ENCODE measurements around the gene C22orf39.

Gene C22orf39

DNA sequence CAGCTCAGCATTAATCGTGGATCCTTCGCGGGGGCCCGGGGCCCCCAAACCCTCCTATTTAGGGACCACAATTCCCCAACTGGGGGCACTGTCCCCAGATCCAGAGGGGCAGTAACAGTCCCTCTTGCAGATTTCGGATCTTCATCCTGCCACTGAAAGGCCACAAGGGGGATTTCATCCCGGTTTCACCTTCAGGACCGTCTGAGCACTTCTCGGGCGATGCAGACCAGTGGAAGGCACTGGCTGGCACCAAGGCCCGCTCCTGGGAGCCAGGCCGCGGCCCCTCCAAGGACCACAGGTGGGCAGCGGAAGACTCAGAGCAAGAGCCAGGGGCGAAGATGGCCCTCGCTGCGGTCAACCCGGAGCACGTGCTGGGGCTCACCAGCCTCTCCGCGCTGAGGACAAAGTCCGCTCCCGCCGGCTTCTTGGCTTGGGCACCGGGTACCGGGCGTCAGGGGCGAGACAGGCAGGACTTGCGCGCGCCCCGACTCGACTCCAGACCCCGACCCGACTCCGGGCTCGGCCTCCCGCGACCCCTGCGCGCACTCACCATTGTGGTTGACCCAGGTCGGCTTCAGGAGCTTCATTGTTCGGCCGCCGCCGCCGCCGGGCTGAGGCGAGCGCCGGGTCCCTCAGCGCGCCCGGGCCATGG is 16.5 kb downstream of the C22orf39 start:
- peak; percentile 54 for DNase-seq (ENCODE audit: low spot score)

DNA sequence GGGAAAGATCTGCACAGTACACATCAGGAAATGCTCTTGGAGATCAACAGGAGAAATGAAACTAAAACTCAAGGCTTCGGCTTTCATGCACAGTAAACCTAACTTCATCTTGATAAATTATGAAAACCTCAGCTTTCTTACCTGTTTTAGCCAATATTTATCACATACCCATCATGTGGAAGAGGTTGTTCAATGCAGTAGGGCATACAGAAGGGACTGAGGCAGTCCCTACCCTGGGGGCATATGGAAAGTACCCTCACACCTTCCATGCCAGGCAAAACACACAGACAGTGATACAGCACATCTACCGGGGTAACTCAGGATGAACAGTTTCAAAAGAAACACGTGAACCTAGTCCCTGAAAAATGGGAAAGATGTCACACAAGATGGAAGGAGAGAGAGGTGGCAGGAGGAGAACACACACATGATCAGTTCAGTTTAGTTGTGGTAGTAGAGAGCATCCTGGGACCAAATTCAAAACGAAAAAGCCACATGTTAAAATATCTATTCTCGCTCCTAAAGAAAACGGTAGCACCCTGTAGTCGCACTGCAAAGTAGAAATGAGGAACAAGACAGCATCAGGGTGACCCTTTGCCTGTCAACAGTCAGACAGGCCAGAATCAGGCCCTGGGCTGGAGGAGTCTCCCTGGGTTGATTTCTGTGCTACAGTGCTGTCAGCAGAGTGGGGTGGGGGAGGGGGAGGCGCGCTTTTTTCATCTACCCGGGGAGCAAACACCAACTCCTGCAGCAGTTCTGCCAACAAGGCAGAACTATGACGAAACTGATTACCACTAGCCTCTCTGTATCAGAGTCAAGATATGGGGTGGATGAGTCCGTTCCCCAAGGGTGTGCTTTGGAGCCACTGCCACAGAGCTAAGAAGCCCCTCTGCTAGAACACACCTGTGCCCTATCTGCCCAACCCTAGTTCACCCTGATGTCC is 17.3 kb downstream of the C22orf39 start:
- DNase-seq (ENCODE audit: low spot score), result peak; percentile 74

DNA sequence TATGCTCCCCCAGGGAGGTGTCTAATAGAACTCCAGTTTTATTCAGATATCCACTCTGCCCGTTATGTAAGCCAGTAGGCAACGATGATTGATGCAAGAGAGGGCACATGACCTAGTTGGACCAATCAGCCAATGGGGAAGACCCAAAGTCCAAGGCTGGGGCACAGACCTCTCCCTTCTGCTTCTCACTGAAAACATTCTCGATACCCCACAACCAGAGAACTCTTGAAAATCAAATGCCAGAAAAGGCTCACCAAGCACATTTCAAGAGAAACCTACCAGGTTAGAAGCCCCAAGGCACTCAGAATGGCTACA is 23.4 kb downstream of the C22orf39 start:
- no peak for DNase-seq (ENCODE audit: low spot score)

DNA sequence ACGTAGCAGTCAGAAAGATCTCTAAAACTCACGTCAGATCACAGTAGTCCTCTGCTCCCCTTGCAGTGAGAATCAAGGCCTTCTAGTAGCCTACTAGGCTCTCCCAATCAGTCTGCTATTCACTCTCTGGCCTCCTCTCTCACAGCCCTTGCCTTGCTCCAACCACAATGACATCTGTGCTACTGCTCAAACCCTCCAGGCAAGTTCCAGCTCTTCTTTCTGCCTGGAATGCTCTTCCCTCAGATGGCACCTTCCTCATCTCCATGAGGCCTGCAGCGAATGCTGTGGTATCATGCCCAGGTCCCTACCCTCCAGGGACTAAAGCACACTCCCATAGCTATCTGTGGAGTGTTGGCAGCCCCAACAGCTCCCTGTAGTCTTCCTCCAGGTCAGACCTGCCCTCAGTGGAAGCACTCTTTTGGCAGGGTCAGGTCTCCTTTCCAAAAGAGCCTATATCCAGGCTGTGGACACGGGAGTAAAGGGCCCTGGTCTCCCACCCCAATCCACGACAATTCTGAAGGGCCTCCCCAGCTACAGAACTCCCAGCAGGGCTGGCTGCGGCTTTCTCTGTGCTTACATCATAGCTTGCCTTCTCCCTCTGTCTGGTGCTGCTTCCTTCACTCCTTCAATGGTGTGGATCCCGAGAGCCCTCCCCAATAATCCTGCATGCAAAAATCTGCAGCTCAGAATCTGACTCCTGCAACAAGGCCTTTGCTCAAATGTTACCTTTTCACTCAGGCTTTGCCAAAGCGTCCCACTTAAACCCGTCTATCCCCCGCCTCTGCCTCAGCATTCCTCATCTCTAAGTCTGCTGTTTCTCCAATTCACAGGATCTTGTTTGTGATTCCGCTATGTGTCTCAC is 24.8 kb downstream of the C22orf39 start:
- no peak for DNase-seq (ENCODE audit: low spot score)

DNA sequence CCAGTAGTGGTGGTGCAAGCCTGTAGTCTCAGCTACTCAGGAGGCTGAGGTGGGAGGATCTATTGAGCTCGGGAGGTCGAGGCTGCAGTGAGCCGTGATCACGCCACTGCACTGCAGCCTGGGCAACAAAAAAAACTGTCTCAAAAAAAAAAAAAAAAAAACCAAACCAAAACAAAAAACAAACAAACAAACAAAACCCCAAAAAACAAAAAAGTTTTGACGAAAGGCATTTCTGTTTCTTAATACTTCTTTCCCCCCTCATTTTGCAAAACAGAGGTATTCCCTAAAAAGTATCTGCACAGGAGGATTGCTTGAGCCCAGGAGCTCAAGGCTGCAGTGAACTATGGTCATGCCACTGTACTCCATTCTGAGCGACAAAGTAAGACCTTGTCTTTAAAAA is 27.2 kb downstream of the C22orf39 start:
- no peak for DNase-seq (ENCODE audit: low spot score)

DNA sequence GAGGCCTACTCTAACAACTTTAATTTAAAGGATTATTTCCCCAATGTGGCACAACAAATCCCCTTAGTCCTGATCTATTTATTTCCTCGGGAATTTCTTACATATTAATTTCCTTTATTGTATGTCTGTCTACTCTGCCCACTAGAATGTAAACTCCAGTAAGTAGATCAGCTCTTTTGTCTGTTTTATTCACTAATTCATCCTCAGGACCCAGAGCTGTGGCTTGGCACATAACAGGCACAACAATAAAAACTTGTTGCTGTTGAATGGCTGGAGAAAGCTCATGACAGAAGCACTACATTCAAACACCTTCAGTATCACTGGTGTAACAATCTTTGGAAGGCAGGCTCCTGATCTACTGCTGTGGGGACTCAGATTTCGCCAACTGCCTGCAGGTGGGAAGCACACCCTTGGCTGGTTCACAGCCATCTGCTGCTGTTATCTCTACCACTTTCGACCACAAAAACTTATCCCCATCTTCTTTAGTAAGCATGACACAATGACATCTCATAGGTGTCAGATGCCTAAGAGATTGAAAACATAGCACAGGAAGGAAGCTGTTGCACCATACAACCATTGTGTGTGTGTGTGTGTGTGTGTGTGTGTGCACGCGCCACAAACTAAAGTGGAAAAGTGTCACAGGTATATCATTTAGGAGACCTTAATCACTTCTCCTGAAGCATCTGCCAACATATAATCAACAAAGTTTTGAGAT is 27.9 kb downstream of the C22orf39 start:
- peak; percentile 79 for DNase-seq (ENCODE audit: low spot score)

DNA sequence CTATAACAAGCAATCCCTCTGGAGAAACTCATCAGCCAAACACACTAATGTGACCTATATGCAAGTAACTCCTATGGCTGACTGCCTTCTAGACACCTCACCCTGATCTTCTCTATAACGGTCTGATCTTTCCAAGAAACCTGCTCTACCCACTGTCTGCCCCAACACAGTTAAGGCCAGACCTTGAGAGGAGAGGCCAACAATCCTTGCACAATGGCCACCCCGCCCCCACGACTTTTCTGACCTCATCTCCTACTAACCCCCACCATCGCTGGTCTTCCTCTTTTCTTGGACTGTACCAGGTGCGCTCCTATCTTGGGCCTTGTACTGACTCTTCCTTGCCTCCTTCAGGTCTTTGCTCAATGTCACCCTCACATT is 28.4 kb downstream of the C22orf39 start:
- peak; percentile 65 for DNase-seq (ENCODE audit: low spot score)

DNA sequence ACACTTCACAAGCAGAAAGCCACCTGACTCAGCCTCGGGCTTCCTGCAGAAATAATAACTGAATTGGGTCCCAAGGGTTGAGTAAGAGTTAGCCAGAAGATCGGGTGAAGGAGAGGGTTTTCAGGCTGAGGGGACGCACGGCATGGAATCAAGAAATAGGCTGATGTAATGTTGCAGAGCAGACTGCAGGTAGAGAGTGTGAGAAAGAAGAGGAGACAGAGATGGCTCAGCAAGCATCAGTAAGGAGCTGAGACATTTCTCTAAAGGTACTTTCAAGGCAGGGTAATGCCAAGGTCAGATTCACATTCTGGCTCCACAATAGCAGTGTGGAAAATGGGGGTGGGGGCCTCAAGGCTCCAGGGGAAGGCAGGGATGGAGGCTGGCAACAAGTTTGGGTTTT is 34.6 kb downstream of the C22orf39 start:
- no peak for DNase-seq (ENCODE audit: low spot score)

DNA sequence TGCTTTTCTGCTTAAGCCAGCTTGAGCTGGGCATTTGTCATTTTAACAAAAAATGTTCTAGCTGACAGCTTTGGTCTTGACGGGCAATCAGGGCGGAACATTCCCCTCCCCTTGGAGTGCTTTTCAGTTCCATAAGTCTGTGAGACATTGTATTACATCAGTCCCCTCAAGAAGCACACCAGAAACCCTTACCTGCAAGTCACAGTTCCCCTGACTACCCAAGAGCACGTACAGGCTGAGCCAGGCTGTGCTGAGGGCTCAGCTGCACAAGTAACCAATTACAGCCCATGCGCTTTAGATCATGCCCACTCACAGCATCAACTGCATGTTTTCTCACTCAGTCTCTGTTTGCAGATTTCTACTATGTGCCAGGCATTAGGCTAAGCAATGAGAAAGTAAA is 35.0 kb downstream of the C22orf39 start:
- DNase-seq (ENCODE audit: low spot score), result no peak

DNA sequence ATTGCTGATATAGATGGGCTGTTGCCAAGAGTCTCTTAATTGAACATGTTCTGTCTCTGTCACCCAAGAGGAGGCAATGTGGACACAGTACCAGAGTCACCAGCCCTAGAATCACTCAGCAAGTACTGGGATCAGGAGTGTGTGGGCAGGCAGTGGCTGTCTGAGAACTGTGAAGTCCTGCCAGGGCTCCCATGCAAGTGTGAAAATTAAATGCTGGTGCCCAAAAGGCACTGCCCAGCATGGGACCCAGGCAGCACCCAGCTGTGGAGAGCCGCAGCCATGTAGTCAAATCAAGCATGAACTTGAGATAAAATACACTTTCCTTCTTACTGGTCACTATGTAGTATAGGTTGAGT is 35.8 kb downstream of the C22orf39 start:
- no peak for DNase-seq (ENCODE audit: low spot score)

DNA sequence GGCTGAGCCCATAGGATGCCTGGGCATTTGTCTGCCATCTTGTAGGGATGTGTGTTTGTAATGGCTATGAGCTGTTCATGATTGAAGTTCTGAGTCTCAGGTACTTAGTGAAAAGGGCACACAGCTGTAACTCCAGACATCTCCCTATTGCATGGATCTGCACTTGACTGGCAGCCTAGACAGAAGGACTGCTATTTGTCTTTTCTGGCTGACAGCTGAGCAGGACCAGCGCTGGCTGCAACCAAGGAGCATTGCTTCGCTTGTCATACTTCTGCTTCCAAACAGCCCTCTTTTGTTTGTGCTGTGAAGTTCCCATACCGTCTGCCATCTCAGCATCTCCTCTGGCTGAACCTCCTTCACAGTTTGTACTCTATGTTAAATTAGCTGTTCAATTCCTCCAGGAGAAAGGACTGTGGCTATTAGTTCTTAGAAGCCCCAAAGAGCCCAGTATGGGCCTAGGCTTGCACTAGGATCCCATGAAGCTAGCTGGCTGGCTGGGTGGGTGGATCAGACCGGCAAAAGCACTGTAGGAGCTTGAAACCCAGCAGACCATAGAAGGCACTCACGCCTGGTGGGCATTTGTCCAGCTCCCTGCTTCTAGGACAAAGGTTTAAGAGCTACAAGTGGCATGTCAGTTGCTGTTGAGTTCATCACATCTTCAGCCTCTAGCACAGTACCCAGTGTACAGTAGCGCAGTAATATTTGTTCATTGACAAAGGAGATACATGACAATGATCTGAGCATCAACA is 36.4 kb downstream of the C22orf39 start:
- DNase-seq (ENCODE audit: low spot score), result no peak

DNA sequence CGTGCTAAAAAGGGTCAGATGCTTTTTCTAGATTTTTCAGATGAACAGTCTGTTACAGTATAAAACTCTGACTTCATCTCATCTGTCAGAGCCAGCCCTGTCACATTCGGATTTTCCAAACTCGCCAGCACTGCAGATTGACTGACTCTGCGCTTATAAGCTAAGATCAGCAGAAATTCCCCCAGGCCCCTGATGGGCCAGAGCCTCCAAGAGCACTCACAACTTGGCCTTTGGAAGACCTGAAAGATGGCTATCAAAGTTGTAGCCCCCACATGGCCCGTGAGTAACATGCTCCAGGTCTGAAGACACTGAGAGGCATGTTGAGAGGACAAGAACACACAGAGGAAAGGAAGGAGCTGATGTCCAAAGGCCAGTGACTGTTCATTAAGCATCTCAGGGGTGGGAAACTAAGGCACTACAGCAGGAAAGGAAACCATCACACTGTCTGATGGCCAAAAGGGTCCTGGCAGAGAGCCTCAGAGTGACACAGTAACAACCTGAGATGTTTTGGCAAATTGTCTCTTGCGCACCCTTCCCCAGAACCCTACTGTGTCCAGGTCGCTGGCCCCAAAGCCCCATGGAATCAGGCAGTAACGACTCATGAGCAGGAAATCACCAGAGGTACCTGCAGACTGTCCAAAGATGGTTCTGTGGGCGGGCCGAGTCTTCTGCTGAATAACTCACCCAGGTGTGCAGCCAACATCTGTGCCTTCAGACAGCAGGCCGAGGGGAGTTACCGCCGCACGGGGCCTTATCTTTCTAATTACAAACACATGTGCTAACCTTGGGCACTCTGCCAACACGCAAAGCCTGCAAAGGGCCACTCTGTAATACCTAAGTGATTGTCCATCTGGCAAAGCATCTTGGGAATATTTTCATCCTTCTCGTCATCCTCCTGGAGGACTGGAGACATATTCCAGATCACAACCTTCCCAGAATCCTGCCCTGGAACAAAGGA is 39.6 kb downstream of the C22orf39 start:
- DNase-seq (ENCODE audit: low spot score), result no peak

DNA sequence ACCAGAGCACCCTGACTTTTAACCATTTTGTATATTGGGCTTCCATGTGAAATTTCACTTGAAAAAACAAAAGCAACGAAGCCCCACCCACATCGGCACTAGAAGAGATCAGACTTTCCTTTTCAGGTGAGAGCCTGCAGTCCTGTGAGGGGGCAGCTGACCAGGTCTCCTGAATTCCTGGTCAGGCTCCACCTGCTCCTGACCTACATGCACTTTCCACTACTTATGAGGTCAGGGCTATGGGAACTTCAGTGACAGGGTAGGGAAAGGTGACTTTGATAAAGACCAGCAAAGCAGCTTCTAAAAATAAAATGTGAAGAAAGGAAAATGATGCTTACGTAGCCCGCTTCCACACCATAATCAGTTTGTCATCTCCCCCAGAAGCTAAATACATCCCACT is 40.7 kb downstream of the C22orf39 start:
- no peak for DNase-seq (ENCODE audit: low spot score)

DNA sequence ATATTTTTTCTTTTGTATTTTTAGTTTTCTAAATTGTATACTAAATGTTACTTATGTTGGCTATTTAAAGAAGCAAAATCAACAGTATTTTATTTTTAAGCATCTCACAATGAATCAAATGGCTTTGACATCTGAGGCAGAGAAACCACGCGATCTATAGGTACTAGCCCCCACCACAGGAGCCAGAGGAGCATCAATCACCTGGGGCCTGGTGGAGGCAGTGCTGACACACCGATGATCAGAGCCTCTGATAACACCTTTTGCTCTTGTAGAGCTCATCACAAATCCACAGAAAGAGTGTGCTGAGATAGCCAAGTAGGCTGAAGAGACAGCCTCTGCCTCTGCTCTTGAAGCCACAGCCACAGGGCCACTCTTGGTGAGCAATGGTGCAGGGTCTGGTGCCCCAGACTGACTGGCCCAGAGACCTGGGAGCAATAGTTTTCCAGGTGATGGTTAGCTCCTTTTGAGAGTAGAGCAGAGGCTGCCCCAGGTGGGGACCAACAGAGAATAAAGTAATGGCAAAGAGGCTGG is 41.2 kb downstream of the C22orf39 start:
- no peak for DNase-seq (ENCODE audit: low spot score)

DNA sequence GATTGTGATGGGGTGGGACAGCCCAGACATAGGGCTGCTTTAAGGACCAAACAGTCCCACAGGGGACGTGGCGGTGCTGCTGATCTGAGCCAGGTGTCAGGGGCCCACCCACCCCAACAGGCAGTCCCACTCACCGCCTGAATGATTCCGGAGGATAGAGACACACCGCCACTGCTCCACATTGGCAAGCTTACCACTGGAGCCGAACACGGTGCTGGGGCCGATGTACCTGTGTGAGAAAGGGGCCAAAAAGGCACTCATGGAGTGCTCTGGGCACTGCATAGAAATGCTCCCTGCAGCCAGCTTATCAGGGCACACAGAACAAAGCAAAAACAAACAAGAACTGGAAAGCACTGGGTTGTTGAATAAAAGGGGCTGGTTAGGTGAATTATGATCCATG is 41.9 kb downstream of the C22orf39 start:
- DNase-seq (ENCODE audit: low spot score), result no peak

DNA sequence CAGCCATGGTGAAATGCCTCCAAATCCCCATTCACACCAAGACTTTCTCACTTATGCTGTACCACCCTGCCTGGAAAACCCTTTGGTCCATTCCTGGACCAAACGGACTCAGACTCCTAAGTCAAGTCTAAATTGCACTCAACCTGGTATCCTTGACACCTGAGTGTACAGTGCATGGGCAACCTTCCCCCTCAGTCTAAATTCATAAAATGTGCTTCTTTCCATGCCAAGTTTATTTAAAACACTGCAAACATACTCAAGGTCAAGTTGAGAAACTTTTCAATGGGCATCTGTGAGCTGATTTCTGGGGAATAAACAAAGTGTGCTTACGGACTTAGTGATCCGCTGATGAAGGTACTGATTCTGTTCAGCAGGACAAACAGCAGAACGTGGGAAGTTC is 42.4 kb downstream of the C22orf39 start:
- DNase-seq (ENCODE audit: low spot score), result no peak

DNA sequence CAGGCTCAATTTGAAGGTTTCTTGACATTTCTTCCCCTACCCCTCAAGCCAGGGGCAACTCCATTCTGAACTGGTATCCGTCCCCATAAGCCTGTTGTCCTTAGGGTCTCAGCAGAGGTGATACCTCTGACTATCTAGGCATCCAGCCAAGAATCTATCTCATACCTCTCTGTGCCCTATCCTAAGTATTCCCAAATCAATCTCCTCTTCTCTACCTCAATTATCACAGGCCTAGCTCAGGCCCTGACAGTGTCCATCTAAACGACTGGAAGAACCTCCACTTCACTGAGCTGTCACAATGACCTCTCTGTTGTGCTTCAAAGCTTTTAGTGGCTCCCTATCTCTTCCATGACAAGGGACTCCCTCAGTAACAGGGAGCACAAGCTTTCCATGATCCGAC is 42.8 kb downstream of the C22orf39 start:
- DNase-seq (ENCODE audit: low spot score), result no peak

DNA sequence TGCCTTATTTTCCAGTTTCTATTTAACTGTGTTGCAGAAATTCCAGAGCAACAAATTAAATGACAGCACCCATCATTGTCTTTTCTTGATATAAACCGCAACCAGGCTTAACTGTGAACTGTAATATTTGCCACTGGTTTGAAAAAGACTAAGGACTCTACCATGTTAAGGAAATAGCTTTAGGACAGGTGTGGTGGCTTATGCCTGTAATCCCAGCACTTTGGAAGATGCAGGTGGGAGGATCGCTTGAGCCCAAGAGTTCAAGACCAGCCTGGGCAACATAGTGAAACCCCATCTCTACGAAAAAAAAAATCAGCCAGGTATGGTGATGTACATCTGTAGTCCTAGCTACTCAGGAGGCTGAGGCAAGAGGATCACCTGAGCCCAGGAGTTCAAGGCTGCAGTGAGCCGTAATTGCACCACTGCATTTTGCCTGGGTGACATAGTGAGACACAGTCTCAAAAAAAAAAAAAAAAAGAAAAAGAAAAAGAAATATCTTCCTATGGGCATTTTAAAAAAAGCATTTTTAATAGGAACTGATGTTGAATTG is 44.8 kb downstream of the C22orf39 start:
- DNase-seq (ENCODE audit: low spot score), result no peak

DNA sequence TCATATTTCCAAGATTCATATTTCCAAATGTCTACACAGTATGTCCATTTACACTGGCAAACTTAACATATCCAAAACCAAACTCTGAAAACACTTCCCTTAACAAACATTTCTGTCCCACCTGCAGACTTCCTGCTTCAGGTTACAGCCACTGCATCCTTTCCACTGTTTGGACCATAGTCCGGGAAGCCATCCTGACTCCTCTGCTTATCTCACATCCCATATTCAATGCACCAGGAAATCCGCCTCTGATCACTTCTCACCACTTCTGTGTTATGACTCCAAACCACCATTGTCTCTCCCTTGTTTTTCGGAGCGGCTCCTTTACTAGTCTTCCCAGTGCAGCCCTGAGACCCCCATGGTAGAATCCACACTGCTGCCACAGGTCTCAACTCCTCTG is 46.0 kb downstream of the C22orf39 start:
- DNase-seq (ENCODE audit: low spot score), result no peak

DNA sequence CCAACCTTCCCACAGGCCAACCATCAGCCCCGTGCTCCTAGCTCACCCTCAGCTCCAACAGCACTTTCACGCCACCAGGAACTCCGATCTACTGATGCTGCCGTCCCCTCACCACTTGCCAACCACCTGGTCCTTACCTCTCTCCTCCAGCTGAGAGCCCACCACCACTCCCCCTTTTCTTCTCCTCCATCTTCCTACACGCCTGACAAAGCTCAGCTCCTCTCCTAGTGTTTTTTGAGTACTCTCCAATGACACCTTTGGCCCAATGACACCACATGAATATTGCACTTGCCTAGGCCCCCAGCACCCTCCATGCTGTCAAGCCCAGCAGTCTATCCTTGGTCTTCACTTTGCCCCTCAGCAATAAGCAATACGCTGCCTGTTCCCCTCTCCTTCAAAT is 46.6 kb downstream of the C22orf39 start:
- DNase-seq (ENCODE audit: low spot score), result no peak

All from NAMALWA (cell line).